ENCODE data around the gene PARD3B.

PARD3B gene

GRCh38 chr2:205448189-205448588 is 902.9 kb downstream of the PARD3B start:
- H3K4me3 ChIP-seq (ENCODE audit: low read length) = no peak overlapping the region
- DNase-seq (ENCODE audit: low read depth) = no peak
- TF ChIP-seq, protein P1, sequence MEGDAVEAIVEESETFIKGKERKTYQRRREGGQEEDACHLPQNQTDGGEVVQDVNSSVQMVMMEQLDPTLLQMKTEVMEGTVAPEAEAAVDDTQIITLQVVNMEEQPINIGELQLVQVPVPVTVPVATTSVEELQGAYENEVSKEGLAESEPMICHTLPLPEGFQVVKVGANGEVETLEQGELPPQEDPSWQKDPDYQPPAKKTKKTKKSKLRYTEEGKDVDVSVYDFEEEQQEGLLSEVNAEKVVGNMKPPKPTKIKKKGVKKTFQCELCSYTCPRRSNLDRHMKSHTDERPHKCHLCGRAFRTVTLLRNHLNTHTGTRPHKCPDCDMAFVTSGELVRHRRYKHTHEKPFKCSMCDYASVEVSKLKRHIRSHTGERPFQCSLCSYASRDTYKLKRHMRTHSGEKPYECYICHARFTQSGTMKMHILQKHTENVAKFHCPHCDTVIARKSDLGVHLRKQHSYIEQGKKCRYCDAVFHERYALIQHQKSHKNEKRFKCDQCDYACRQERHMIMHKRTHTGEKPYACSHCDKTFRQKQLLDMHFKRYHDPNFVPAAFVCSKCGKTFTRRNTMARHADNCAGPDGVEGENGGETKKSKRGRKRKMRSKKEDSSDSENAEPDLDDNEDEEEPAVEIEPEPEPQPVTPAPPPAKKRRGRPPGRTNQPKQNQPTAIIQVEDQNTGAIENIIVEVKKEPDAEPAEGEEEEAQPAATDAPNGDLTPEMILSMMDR (conservative IDR thresholded peaks at IDR 0.05; ENCODE audit: low read depth, low read length) = no peak

DNA sequence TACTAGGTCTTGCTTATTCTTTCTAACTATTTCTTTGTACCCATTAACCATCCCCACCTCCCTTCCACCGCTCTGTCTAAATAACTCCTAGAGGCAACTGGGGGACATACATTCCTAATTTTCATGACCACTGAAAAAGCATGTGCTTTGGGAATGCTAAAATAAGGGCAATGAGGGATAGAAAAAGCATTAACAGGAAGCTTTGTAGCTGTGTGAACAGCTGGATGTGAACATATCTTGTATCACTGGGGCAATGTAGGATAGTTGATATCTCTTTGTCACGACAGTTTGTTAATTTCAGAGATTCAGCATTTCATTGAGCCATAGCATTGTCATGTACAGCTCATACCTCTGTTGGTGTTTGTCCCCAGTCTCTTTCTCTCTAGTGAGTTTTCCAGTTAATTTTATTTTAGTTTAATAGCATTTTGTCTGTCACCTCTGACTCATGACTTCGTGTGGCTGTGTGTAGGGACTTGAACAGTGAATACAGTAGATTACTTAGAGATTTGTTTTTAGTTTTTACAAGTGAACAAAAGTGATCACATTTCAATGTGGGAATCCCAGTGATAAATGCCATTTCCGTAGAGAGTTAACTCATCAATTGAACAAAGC is 906.7 kb downstream of the PARD3B start:
- no peak overlapping the region for H3K4me3 ChIP-seq (ENCODE audit: low read length)
- TF ChIP-seq, protein P1 (conservative IDR thresholded peaks at IDR 0.05; ENCODE audit: low read depth, low read length) = no peak
- DNase-seq (ENCODE audit: low read depth) = no peak

DNA sequence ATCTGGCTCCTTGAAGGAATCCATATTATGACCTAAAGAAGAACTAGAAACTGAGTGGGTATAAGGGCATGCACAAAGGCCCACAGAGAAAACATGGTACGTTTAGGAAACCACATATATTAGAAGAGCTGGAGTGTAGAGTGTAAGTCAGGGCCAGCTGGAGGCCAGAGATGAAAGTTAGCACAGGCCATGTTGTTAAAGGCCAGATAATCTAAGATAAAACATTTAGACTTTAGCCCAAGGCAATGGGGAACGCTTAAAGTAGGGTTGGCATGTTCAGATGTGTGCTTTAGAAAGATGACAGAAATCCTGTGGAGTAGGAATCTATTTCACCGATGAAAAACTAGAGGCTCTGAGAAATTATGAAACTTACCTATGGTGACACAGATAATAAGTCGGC is 907.9 kb downstream of the PARD3B start:
- H3K4me3 ChIP-seq (ENCODE audit: low read length) = no peak overlapping the region
- TF ChIP-seq, protein P1 (conservative IDR thresholded peaks at IDR 0.05; ENCODE audit: low read depth, low read length) = no peak
- no peak for DNase-seq (ENCODE audit: low read depth)

GRCh38 chr2:205456682-205457081 is 911.4 kb downstream of the PARD3B start:
- DNase-seq (ENCODE audit: low read depth) = no peak
- TF ChIP-seq, protein P1 (conservative IDR thresholded peaks at IDR 0.05; ENCODE audit: low read depth, low read length) = no peak
- no peak overlapping the region for H3K4me3 ChIP-seq (ENCODE audit: low read length)

DNA sequence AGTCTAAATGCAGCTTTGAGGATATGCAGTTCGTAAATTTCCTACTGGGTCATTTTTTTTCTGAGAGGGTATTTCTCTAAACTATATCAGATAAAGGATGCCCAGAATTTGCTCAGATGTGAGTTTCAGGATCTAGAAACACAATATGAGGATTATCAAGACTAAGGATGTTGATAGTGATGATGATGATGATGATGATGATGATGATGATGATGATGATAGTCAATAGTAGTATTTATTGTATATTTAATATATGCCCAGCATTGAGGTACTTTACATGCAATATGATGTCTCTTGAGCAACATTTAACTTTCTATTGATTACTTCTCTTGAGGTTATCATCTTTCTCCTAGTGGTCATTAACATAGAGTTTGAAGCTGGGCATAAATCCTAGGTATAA is 914.9 kb downstream of the PARD3B start:
- H3K4me3 ChIP-seq (ENCODE audit: low read length) = no peak overlapping the region
- DNase-seq (ENCODE audit: low read depth) = no peak
- TF ChIP-seq, protein P1 (conservative IDR thresholded peaks at IDR 0.05; ENCODE audit: low read depth, low read length) = no peak

DNA sequence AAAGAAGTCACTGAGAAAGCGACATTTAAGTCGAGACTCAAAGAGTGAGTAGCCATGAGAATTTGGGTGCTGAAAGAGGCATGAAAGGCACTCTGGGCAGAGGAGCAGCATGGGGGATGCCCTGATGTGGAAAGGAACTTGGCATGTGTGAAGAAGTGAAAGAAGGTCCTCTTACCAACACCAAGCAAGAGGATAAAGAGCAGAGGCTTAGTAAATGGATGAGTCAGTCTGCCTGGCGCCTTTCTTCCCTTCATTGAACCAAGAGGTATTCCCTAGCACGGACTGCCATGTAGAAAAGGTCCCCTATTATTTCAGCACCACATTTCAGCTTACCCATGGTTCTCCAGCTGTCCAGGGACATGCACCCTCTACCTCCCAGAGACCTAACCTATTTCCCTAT is 915.9 kb downstream of the PARD3B start:
- no peak for DNase-seq (ENCODE audit: low read depth)
- no peak overlapping the region for H3K4me3 ChIP-seq (ENCODE audit: low read length)
- TF ChIP-seq, protein P1 (conservative IDR thresholded peaks at IDR 0.05; ENCODE audit: low read depth, low read length) = no peak

Data from retinal pigment epithelial cell (primary cell).